Activated CD4-positive, alpha-beta T cell treated with anti-CD3 and anti-CD28 coated beads for 1 hour (primary cell): ENCODE measurements around the gene DBI.

Experiments used
- DNase-seq: peaks from one replicate; pipeline ENCODE4 v3.0.0-alpha.2; 2020

The DBI gene

DNA sequence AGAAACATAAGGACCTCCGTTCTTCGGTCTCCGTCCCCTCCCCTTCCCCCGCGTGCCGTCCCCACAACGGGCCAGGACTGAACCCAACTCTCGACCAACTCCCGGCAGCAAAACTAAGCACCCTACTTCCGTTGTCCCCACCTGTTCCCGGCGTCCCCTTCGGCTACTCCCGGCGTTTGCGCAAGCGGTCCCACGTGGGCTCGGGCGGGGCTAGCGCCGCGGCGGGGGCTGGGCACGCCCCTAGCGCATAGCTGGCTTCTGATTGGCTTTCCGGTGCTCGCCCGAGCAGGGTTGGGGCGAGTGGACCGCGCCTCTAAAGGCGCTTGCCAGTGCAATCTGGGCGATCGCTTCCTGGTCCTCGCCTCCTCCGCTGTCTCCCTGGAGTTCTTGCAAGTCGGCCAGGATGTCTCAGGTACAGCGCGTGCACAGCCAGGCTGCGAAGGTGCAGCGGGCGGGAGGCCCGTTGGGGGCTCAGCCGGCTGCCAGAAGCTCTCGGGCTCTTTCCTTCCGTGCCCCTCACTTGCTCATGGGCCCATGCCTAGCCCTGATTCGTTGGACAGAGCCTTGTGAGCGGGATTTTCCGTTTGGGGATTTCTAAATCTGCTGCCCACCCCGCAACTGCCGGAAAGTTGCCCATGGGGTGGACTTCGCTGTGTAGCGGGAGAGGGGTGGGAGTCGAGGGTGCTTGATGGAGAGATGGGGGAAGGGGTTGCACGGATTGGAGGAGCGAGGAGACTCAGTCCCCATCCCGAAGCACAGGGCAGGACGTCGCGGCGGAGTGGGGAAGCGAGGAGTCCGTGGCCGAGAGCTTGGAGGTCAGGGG is at the start of gene DBI, which contains the start of gene C2orf76:
TSS of gene DBI (plus strand) at position 329 of the 823 bp plus-strand sequence. CDS start at position 404, 75 bp downstream.
TSS of gene C2orf76 (minus strand) at position 186 of the 823 bp plus-strand sequence. CDS start 26,875 bp downstream, outside the sequence.
- peak; percentile 85 for DNase-seq

DNA sequence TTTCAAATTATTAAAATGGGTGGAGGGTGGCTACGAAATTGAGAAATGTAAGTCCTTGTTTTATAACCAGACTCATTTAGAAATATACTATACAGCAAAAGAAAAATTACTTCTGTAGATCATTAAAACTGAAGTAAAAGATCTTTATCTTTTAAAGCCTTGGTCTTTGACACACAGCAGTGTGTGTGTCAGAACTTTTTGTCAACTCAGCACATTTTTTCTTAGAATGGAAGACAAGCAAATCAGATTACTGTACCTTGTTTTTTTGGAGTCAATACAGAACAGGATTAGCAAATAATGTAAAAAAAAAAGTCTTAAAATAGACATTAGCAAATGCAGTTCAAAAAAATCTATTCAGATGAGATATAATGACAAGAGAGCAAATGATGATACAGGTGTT is 49.2 kb upstream of the DBI start:
- no peak for DNase-seq

DNA sequence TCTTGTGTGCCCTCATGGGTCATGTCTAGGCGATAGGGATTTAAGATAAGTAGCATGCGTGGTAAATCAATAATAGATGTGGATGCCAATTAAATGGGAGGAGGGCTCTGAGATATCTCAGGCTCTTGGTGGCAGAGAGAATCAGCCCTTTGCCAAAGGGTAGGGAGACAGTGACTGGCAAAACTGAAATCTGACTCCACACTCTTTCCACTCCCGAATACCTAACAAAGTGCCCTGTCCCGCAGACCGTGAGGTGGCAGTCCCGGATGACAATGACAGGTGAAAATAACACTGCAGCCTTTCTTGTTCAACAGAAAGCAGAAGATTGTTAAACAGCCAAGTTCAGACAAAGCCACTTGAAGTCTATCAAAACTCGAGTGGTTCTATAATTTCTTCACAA is 47.2 kb upstream of the DBI start:
- no peak for DNase-seq

DNA sequence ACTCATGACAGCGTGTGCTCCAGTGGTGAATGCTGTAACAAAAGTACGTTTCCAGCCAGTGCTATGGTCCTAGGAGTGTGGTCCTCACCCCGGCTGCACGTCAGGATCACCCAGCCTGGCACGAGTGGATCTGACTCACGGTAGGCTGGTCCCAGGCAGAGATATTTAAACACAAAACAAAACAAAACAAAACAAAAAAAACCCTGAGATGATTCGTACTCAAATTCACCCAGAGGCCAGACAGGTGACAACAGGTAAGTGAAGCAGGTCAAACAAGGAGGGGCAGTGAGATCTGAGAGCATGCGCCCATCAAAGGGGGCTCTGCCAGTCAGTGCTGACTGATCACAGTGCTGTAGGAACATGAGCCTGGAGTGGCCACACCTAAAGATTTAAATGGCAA is 43.3 kb upstream of the DBI start:
- no peak for DNase-seq

DNA sequence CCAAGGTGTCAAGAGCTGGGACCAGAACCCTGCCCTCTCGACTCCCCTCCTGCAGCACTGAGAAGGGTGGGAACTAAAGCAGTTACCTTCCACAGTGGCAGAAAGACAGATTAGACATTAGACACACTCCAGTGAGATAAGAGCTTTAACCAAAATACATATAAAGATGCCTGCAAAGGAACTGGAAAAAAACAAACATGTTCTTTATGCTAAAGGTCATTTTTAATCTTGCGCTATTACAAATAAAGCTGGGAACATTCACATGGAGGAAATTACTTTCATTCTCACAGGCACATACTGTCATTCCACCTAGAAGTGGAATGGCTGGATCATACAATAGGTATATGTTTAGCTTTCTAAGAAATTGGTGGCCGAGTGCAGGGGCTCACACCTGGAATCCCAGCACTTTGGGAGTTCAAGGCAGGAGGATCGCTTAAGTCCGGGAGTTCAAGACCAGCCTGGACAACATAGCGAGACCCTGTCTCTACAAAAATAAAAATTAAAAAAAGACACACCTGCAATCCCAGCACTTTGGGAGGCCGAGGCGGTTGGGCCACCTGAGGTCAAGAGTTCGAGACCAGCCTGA is 42.0 kb upstream of the DBI start:
- no peak for DNase-seq

DNA sequence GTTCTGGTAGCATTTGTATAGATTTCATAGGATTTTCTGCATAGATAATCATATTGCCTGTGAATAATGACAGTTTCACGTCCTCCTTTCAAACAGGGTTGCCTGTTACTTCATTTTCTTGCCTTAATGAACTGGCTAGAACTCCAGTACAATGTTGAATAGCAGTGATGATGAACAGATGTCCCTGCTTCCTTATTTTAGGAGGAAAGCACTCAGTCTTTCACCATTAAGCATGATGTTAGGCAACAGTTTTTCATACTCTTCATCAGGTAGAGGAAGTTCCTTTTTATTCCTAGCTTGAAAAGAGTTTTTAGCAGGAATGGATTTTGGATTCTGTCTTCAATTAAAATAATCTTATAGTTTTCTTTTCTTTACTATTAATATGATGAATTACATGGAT is 39.8 kb upstream of the DBI start:
- DNase-seq: no peak

DNA sequence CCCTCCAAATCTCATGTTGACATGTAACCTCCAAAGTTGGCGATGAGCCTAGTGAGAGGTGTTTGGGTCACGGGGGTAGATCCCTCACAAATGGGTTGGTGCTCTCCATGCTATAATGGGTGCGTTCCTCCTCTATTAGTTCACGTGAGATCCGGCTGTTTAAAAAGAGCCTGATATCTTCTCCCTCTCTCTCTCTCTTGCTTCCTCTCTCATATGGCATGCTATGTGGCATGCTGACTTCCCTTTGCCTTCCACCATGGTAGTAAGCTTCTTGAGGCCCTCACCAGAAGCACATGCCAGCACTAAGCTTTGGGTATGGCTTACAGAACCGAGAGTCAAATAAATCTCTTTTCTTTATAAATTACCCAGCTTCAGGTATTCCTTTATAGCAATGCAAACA is 39.3 kb upstream of the DBI start:
- DNase-seq: no peak

DNA sequence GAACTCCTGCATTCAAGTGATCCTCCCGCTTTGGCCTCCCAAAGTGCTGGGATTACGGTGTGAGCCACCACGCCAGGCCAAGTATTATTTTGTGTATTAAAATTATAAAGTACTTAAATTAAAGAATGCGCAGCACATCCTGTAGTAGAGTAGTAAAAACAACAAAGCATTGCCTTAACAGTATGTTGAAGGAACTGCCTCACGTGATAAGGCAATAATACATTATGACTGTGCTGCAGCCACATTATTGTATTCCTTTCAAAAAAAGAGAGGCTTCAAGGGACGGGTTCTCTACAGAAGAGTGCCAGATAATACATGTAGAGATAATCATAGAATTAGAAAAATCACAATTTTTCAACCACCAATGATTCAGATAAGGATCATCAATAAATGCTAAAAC is 33.8 kb upstream of the DBI start:
- DNase-seq: no peak

DNA sequence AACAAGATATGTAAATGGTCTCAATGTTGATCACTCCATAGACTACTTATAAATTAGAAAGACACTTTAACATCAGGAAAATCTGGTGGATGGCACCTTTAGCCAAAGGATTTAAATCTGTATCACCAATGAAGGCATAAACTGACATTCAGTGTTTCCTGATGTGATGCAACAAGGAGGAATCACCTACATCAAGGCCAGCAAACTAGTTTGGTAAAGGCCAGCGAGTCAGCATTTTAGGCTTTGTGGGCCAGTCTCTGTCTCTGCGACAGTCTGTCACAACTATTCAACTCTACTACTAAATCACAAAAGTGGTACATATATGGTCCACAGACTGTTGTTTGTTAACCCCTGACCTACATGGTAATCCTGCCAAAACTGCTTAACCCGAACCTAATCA is 33.4 kb upstream of the DBI start:
- no peak for DNase-seq

DNA sequence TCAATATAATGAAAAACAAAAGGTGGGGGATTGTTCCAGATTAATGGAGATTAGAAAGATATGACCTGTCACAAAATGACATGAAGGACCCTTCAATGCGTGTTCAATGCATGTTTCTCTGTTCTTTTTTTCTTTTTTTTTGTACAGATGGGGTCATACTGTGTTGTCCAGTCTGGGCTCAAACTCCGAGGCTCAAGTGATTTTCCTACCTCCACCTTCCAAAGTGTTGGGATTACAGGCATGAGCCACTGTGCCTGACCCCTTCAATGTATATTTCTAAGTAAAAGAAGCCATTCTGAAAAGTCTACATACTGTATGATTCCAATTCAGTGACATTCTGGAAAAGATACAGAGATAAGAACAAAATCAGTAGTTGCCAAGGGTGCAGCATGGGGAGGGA is 32.9 kb upstream of the DBI start:
- no peak for DNase-seq

DNA sequence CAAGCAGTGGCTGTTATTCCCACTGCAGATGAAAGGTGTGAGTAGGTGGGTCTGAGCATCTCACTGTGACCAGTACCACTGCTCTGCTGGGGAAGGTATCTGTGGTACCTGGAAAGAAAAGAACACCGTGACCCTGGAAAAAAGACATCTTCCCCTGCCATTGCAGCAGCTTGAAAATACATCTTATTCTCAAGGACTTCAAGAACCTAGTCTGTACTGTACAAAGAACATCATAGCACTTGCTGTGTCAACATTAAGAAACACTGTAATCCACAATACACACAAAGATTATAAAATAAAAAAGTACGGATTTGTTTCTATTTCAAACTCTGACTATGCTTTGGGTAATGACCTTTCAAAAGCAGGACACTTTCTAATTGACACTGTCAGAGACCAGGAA is 29.0 kb upstream of the DBI start:
- no peak for DNase-seq

DNA sequence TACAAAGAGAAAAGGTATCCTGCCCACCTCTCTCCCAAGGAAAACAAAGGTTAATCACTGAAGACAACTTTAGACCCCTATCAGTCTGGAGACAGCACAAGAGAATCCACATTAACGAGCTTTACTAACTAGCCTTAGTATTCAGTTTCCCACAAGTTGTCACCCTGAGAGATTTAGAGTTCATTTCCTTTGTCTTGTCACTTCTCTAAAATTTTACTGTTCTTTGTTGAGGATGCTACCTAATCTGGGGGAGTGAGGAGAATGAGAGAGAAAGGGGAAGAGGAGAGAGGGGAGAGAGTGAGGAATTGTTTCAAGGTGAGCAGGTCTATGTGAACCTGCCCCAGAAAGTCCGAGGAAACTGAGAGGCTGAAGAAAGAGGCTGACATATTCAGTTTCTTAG is 28.5 kb upstream of the DBI start:
- DNase-seq: no peak

DNA sequence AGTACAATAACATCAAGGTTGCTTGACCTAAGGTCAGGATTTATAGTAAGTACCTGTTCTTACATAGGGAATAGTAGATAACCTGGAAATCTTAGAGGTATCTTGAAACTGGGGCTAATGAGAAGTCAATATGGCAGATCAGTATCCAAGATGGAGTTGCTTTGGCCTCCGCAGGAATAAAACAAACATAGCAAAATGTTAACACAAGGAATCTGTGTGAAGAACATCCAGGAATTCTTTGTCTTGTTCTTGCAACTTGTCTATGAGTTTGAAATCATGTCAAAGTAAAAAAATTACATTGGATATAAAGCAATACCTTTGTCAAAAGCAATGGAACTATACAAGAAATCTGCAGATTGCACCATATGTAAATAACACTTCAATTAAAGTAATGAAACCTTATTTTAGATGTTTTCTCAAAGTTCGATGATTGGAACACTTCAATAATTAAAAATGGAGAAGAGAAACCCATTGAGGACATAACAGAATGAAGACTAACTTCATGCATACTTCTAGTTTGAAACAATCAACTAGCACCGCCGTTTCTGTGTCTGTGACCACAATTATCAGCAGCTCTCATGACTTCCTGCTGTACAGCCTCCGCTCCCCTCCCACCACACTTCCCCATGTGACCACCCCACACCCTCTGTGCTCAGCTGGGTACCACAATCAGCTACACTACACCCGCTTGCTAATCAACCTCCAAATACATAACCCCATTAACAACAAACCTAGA is 27.8 kb upstream of the DBI start:
- DNase-seq: peak; percentile 8

DNA sequence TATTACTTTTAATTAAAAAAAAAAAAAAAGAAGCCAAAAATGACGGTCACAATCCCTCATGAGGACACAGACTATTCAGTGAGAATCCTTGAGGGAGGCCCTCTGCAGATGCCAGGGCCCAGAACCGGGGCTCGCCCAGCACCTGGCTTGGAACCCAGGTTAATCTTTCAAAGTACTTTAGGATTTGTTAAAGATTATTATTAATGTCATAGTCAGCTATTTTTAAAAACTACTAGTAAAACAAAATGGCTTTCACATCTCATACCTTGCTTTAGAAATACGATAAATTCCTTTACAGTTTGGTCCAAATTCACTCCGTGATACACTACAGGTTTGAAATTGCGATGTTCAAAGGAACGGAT is 27.2 kb upstream of the DBI start:
- DNase-seq: no peak

DNA sequence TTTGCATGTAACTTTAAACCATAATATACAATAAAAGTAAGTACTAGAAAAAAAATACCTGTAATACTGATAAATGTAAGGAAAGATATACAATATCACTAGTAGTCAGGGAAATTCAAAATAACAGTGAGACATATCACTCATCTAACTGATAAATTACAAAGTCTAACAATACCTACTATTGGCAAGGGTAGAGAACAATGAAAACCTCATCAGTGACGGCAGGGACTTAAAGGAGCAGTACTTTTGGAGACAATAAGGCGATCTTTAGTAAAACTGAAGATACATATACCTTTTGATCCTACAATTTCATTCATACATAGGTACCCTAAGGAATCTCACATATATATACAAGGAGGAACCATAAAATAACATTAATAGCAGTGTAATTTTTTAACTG is 25.1 kb upstream of the DBI start:
- no peak for DNase-seq

DNA sequence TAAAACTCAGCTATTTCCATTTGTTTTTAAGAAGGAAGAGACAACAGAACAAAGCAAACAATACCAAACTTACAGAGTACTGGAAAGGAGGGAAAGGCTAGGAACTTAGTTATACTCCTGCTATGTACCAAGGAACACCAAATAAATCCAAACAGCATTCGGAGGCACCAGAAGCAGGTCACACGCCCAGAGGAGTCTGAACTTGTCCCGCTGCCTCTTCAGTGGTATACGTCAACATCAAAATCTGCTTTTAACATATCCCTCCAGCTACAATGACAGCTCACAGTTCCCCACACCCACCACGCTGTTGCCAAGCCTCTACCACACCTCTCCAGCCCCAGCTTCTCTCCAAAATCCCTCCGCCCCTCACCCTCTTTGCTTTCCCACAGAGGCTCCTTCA is 17.5 kb upstream of the DBI start:
- DNase-seq: no peak

DNA sequence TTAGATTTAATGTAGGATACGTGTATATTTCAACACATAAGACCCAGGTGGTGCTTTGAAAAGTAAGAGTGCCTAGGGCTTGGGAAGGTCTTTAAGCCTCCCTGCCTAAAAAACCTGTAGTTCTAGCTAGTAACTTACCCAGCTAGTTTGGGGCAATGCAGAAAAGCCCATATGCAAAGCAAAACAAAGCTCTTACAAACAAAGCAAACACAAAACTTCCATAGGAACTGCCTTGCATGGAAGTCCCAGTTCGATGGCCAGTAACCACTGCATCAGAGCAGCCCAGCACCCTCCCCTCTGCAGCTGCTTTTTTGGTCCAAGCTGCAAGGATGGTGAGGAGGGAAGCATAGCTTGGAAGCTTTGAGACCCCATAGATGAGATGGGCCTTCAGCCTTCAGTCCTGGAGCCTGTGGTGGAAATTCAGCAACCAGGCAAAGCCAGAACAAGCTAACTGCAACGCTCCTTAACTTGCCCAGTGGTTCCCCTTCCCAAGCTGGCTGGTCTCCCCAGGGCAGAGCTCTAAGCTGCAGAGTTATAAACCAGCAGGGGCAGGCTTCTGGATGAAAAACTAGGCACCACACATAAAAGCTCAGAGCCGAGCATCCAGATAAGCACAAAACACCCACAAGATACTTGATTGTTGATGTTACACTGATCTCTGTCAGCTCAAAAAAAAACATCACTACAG is 16.3 kb upstream of the DBI start:
- DNase-seq: no peak

DNA sequence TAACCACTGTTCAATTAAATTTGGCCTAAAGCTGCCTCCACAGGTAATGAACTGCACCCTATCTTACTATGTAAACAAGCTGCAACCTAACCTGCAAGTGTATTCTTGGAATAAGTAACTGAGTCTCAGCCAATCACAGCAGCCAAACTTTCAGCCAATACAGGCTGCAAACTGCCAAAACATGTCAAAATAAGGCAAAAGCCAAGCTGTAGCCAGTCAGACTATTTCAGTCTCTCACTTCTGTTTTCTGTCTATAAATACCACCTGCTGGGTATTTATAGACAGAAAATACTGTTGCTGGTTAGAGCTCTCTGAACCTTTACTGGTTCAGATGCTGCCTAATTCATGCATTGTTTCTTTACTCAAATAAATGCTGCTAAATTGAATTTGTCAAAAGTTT is 14.4 kb upstream of the DBI start:
- DNase-seq: no peak

DNA sequence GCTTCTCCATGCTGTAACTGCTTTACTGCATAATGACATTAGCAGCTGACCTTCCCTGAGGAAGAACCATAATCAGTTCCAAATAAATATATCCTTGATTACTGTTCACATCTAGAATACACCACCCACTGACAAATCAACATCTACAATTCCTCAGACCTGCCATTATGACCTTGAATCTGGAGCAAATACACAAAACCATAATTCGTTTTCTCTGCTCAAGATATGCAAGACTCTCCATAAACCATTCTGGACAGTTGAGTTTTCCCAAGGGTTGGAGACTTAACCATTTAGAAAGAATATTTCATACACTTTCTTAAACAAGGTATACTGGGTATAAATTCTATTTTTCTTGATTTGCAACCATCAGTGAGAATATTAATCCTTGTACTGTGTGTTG is 11.9 kb upstream of the DBI start:
- DNase-seq: no peak

DNA sequence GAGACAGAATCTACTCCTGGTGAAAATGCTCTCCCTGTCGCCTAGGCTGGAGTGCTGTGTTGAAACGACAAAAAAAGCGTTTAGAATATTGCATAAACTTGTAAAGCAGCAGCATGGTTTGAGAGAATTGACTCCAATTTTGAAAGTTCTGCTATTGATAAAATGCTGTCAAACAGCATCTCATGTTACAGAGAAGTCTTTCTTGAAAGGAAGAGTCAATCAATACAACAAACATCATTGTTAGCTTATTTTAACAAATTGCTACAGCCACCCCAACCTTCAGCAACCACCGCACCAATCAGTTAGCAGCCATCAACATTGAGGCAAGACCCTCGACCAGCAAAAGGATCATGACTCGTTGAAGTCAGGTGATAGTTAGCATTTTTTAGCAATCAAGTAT is 7.0 kb upstream of the DBI start:
- no peak for DNase-seq

DNA sequence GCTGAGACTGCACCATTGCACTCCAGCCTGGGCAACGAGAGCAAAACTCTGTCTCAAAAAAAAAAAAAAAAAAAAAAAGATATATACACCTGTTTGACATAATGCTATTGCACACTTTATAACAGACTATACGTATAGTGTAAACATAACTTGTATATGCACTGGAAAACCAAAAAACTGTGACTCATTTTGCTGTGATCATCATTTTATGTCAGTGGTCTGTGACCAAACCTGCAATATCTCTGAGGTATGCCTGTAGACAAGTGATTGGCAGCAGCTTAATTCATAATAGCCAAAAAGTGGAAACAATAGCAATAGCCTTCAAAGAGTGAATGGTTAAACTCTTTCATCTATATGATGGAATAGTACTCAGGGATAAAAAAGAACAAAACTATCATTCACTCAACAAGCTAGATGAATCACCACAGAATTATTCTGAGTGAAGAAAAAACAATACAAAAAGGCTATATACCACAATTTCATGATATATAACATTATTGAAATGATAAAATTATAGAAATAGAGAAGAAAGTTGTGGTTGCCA is 6.3 kb upstream of the DBI start:
- no peak for DNase-seq

DNA sequence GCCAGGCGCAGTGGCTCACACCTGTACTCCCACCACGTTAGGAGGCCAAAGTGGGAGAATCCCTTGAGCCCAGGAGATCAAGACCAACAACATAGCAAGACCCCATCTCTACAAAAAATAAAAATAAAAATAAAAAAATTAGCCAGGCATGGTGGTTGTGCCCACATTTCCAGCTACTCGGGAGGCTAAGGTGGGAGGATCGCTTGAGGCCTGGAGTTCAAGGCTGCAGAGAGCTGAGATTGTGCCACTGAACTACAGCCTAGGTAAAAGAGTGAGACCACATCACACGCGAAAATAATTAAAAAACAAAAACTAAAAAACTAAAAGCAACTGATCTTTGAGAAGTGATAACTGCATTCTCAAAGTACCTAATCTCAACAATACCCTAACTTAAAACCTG is 2.0 kb upstream of the DBI start:
- no peak for DNase-seq

DNA sequence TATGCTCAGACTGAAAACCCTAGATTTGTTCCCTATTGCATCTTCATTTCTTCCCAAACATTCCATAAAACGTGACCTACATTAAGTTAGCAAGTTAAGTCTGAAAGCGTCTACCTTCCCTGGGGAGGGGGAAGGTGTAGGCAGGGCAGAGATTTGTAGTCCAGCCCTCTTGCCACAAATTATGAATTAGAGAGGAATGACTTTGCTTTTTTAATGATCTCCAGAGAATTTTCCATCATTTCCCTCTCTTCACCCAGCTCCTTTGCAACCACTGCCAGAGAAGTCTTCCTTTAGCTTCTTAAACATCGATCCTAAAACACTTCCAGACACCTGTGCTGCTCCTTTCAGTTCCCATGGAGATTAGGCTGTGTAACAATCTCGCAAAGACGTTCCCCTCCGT is 1.3 kb upstream of the DBI start:
- DNase-seq: no peak
